C4-2B (cell line): Measurements from ENCODE around the gene SPAG17.

Experiments used
- CTCF ChIP-seq: fragments of 450-650 bp; conservative IDR thresholded peaks from 2 replicates; pipeline ENCODE4 v1.5.1; 2017; ENCODE audit warnings: mild to moderate bottlenecking
- ZFX ChIP-seq: fragments of 450-650 bp; IDR thresholded peaks from 2 replicates; pipeline ENCODE4 v1.6.1; 2017

- TF ChIP-seq CTCF: no peak
- no peak for TF ChIP-seq ZFX
Observed at GRCh38 chr1:118214866-118215265, 29.8 kb upstream of the SPAG17 start.
